GM12878 (cell line): ENCODE measurements around the gene MAMDC4. TPM values are rescaled to one million over a fixed set of nuclear protein-coding genes. Genes with fewer than 3 reads are reported as not detected.

Experiments used
- ATF7 ChIP-seq: fragments of 450-650 bp; IDR thresholded peaks from 2 replicates; pipeline ENCODE4 v1.6.1; 2016; ENCODE audit warnings: low read depth, mild to moderate bottlenecking
- CEBPB ChIP-seq, 2 experiments: fragments of 150-350 bp in 1 of 2; IDR thresholded peaks; 2 replicates each; pipeline ENCODE4 v1.6.1; 2012 to 2014; ENCODE audit warnings: low read depth in 2 of 2, low read length in 2 of 2, borderline replicate concordance in 1 of 2, inconsistent platforms in 1 of 2
- EED ChIP-seq: sonication (generic); IDR thresholded peaks from 2 replicates; pipeline ENCODE4 v1.6.1; 2016; ENCODE audit warnings: antibody characterized with exemption, low read depth
- EP300 ChIP-seq, 2 experiments: fragments of 150-350 bp in 1 of 2; IDR thresholded peaks; 2 replicates each; pipeline ENCODE4 v1.6.1; 2011 to 2012; ENCODE audit warnings: low read depth in 2 of 2, low read length in 2 of 2, borderline replicate concordance in 1 of 2, improper control_type of control experiment in 1 of 2, inconsistent platforms in 1 of 2; ENCODE audit not compliant: control insufficient read depth in 1 of 2
- EZH2 ChIP-seq: IDR thresholded peaks from 2 replicates; pipeline ENCODE4 v1.6.1; 2012; ENCODE audit warnings: low read depth, mild to moderate bottlenecking, control low read depth, inconsistent platforms, low read length, borderline replicate concordance; ENCODE audit not compliant: control insufficient read depth
- IRF3 ChIP-seq: fragments of 450-650 bp; IDR thresholded peaks from 2 replicates; pipeline ENCODE4 v1.6.1; 2014; ENCODE audit warnings: mild to moderate bottlenecking
- KDM1A ChIP-seq: fragments of 200-600 bp; sonication (generic); IDR thresholded peaks from 2 replicates; pipeline ENCODE4 v1.6.1; 2016; ENCODE audit warnings: borderline replicate concordance
- MAX ChIP-seq: IDR thresholded peaks from 2 replicates; pipeline ENCODE4 v1.6.1; 2012; ENCODE audit warnings: low read depth, low read length, improper control_type of control experiment
- MXI1 ChIP-seq: fragments of 150-350 bp; IDR thresholded peaks from 2 replicates; pipeline ENCODE4 v1.6.1; 2011; ENCODE audit warnings: low read depth, mild to moderate bottlenecking, inconsistent platforms, low read length, improper control_type of control experiment
- MYB ChIP-seq: fragments of 150-350 bp; IDR thresholded peaks from 2 replicates; pipeline ENCODE4 v1.6.1; 2014; ENCODE audit warnings: mild to moderate bottlenecking, low read depth, low read length, borderline replicate concordance
- NFYB ChIP-seq: IDR thresholded peaks from 2 replicates; pipeline ENCODE4 v1.6.1; 2011; ENCODE audit warnings: low read depth, mild to moderate bottlenecking, low read length, improper control_type of control experiment, moderate library complexity; ENCODE audit not compliant: insufficient read depth
- NKRF ChIP-seq: fragments of 450-650 bp; conservative IDR thresholded peaks from 2 replicates; pipeline ENCODE4 v1.6.1; 2017; ENCODE audit warnings: mild to moderate bottlenecking, moderate library complexity
- RELB ChIP-seq: fragments of 450-650 bp; IDR thresholded peaks from 2 replicates; pipeline ENCODE4 v1.6.1; 2017; ENCODE audit warnings: low read depth, mild to moderate bottlenecking, moderate library complexity
- SIN3A ChIP-seq: IDR thresholded peaks from 2 replicates; pipeline ENCODE4 v1.6.1; 2012; ENCODE audit warnings: low read depth, low read length, improper control_type of control experiment
- SMAD5 ChIP-seq: IDR thresholded peaks from 2 replicates; pipeline ENCODE4 v1.6.1; 2016; ENCODE audit warnings: antibody characterized with exemption, low read depth
- USF2 ChIP-seq: IDR thresholded peaks from 2 replicates; pipeline ENCODE4 v1.6.1; 2011; ENCODE audit warnings: low read depth, low read length, improper control_type of control experiment, borderline replicate concordance
- ZBTB33 ChIP-seq: fragments of 450-650 bp; IDR thresholded peaks from 2 replicates; pipeline ENCODE4 v1.6.1; 2017; ENCODE audit warnings: mild to moderate bottlenecking
- polyA plus RNA-seq, 11 experiments: library from polyadenylated mRNA; depleted of rRNA in 4 of 11; unstranded in 6 of 11; stranded (reverse) in 5 of 11; fragments of >200 nt; fragmentation: Nextera tagmentation in 4 of 11; fragmentation: Illumina TruSeq in 1 of 11; extraction: Ambion mirVana in 4 of 11; extraction: Trizol in 1 of 11; gene quantifications; 1 replicate in 1 of 11; 2 replicates in 10 of 11; pipeline versions ENCODE4 v1.2.1 to v1.2.3, GENCODE V29; 2011 to 2016; ENCODE audit warnings: inconsistent platforms in 2 of 11, missing spikeins in 2 of 11, low read depth in 1 of 11
- total RNA-seq, 4 experiments: library from RNA; depleted of rRNA in 3 of 4; stranded (reverse); fragments of >200 nt in 3 of 4; fragmentation: Illumina TruSeq in 1 of 4; extraction: Trizol in 1 of 4; gene quantifications; 2 replicates each; pipeline versions ENCODE4 v1.2.1 to v1.2.3, GENCODE V29; 2013 to 2021

MAMDC4 gene
- total and polyA plus RNA-seq, 10 of the 15 experiments (the other 5 are each of a cell fraction or from before 2014, with no cell fraction given), result 0.22 to 5.7 (median 2.4) TPM; not detected in 1

- TF ChIP-seq CEBPB (IDR thresholded peaks at IDR 0.05; ENCODE audit: borderline replicate concordance in 1 of 2, low read depth in 2 of 2, low read length in 2 of 2) (no peak), SIN3A (no peak), IRF3 (no peak), EED (peak; percentile 61), MAX (0 out of 2 replicates have a peak, but pooled peaks have one; percentile 14), RELB (no peak), SMAD5 (peak; percentile 52; the same call in 1 of the 2 replicates), ATF7 (no peak; the same call in 1 of the 2 replicates), NKRF (0 out of 2 replicates have a peak, but pooled peaks have one; percentile 32), EZH2 (no peak), USF2 (no peak), NFYB (no peak), EP300 (IDR thresholded peaks at IDR 0.05; ENCODE audit: borderline replicate concordance in 1 of 2, control insufficient read depth in 1 of 2, low read depth in 2 of 2, low read length in 2 of 2) (no peak), ZBTB33 (no peak), KDM1A (no peak), MXI1 (peak; percentile 38; the same call in 1 of the 2 replicates), MYB (no peak)
These were observed 49.5 kb downstream of the MAMDC4 start (continued) for GRCh38 chr9:136901516-136902258.
